SK-N-SH (cell line): ENCODE results near the gene SLC44A5.

Experiments used
- EP300 ChIP-seq, 2 experiments: IDR thresholded peaks; 2 replicates each; pipeline versions ENCODE4 v1.4.0 to v1.6.1; 2012; ENCODE audit warnings: borderline replicate concordance in 1 of 2, low read depth in 1 of 2, low read length in 1 of 2
- GATA2 ChIP-seq: sonication (generic); formaldehyde crosslinking; IDR thresholded peaks from 2 replicates; pipeline ENCODE4 v1.5.0; 2020; ENCODE audit warnings: mild to moderate bottlenecking, missing genetic modification reagents
- MXI1 ChIP-seq: IDR thresholded peaks from 2 replicates; pipeline ENCODE4 v1.6.1; 2012; ENCODE audit warnings: mild to moderate bottlenecking, low read depth, low read length, improper control_type of control experiment
- POLR2AphosphoS5 ChIP-seq: IDR thresholded peaks from 2 replicates; pipeline ENCODE4 v1.6.1; 2012; ENCODE audit warnings: low read depth, low read length
- REST ChIP-seq: IDR thresholded peaks from 2 replicates; pipeline ENCODE4 v1.6.1; 2012; ENCODE audit warnings: mild to moderate bottlenecking, low read depth, low read length, moderate library complexity
- RXRA ChIP-seq: IDR thresholded peaks from 2 replicates; pipeline ENCODE4 v1.4.0; 2012; ENCODE audit warnings: low read depth, mild to moderate bottlenecking, borderline replicate concordance
- TEAD4 ChIP-seq: IDR thresholded peaks from 2 replicates; pipeline ENCODE4 v1.4.0; 2012; ENCODE audit warnings: mild to moderate bottlenecking, borderline replicate concordance; ENCODE audit not compliant: insufficient read depth
- USF2 ChIP-seq: fragments of 150-350 bp; IDR thresholded peaks from 2 replicates; pipeline ENCODE4 v1.6.1; 2017; ENCODE audit warnings: antibody characterized with exemption, low read length, low read depth, borderline replicate concordance
- YY1 ChIP-seq: IDR thresholded peaks from 2 replicates; pipeline ENCODE4 v1.4.0; 2012; ENCODE audit warnings: low read depth, mild to moderate bottlenecking
- TF ChIP-seq, protein P1 (sequence below): fragments of 200-600 bp; sonication (generic); IDR thresholded peaks from 2 replicates; pipeline ENCODE4 v1.6.1; 2017; ENCODE audit warnings: antibody characterized with exemption, mild to moderate bottlenecking, moderate library complexity

GRCh38 chr1:75503221-75503974 lies 107.5 kb downstream of the SLC44A5 start:
- no peak for TF ChIP-seq USF2
- TF ChIP-seq POLR2AphosphoS5: no peak
- TF ChIP-seq, protein P1, sequence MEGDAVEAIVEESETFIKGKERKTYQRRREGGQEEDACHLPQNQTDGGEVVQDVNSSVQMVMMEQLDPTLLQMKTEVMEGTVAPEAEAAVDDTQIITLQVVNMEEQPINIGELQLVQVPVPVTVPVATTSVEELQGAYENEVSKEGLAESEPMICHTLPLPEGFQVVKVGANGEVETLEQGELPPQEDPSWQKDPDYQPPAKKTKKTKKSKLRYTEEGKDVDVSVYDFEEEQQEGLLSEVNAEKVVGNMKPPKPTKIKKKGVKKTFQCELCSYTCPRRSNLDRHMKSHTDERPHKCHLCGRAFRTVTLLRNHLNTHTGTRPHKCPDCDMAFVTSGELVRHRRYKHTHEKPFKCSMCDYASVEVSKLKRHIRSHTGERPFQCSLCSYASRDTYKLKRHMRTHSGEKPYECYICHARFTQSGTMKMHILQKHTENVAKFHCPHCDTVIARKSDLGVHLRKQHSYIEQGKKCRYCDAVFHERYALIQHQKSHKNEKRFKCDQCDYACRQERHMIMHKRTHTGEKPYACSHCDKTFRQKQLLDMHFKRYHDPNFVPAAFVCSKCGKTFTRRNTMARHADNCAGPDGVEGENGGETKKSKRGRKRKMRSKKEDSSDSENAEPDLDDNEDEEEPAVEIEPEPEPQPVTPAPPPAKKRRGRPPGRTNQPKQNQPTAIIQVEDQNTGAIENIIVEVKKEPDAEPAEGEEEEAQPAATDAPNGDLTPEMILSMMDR: no peak
- TF ChIP-seq GATA2 (CRISPR knock-in tag): no peak
- no peak for TF ChIP-seq TEAD4
- no peak for TF ChIP-seq RXRA
- TF ChIP-seq EP300 (IDR thresholded peaks at IDR 0.05; ENCODE audit: borderline replicate concordance in 1 of 2, low read depth in 1 of 2, low read length in 1 of 2): no peak
- no peak for TF ChIP-seq MXI1
- TF ChIP-seq REST: no peak
- TF ChIP-seq YY1: no peak
